Nephron (organoid): ENCODE data around the gene CCN5.

ENCODE experiments used
- H3K27ac Mint-ChIP-seq, 3 experiments: 2 replicates each; pipeline ENCODE4 v1.8.0; 2020; ENCODE audit warnings: mixed read lengths in 3 of 3, mild to moderate bottlenecking in 2 of 3, moderate library complexity in 1 of 3
- H3K27me3 Mint-ChIP-seq: 2 replicates; pipeline ENCODE4 v1.8.0; 2021; ENCODE audit warnings: low read depth, mild to moderate bottlenecking, moderate library complexity, mixed read lengths
- H3K36me3 Mint-ChIP-seq: 2 replicates; pipeline ENCODE4 v1.8.0; 2020; ENCODE audit warnings: low read depth, mixed read lengths
- H3K4me1 Mint-ChIP-seq: 2 replicates; pipeline ENCODE4 v1.8.0; 2020; ENCODE audit warnings: mixed read lengths
- H3K4me3 Mint-ChIP-seq, 3 experiments: 2 replicates each; pipeline ENCODE4 v1.8.0; 2020; ENCODE audit warnings: mild to moderate bottlenecking in 3 of 3, mixed read lengths in 3 of 3, moderate library complexity in 2 of 3
- H3K9me3 Mint-ChIP-seq: 2 replicates; pipeline ENCODE4 v1.8.0; 2020; ENCODE audit warnings: mixed read lengths
- TF ChIP-seq, protein P1 (sequence below), 3 experiments: fragments of 200-600 bp; sonication (generic); IDR thresholded peaks; one replicate each; pipeline ENCODE4 v1.5.0; 2021; ENCODE audit warnings: antibody characterized with exemption in 3 of 3; ENCODE audit not compliant: unreplicated experiment in 3 of 3

Gene CCN5

DNA sequence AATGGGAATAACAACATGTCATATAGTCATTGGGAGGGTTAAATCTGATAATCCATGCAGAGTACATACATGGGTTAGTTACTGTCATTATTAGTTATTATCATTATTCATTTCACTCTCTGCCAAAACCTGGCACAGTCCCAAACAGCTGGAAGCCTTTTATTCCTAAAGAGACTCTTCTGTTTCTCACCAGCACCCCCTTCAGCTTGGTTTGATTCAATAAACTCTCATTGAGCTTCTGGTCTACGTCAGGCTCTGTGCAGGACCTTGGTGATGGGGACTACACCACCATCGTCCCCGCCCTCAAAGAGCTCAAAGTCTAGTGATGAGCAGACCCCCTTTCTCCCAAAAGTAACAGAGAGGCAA lies 32.8 kb downstream of the CCN5 start:
- TF ChIP-seq, protein P1, sequence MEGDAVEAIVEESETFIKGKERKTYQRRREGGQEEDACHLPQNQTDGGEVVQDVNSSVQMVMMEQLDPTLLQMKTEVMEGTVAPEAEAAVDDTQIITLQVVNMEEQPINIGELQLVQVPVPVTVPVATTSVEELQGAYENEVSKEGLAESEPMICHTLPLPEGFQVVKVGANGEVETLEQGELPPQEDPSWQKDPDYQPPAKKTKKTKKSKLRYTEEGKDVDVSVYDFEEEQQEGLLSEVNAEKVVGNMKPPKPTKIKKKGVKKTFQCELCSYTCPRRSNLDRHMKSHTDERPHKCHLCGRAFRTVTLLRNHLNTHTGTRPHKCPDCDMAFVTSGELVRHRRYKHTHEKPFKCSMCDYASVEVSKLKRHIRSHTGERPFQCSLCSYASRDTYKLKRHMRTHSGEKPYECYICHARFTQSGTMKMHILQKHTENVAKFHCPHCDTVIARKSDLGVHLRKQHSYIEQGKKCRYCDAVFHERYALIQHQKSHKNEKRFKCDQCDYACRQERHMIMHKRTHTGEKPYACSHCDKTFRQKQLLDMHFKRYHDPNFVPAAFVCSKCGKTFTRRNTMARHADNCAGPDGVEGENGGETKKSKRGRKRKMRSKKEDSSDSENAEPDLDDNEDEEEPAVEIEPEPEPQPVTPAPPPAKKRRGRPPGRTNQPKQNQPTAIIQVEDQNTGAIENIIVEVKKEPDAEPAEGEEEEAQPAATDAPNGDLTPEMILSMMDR (IDR thresholded peaks at IDR 0.05; ENCODE audit: unreplicated experiment in 3 of 3) = no peak
- H3K27me3 Mint-ChIP-seq = peaks cover 37% of the 10 kb centered on the region
- H3K9me3 Mint-ChIP-seq = no peaks in the 10 kb centered on the region
- H3K4me3 Mint-ChIP-seq = no peak overlapping the region
- H3K36me3 Mint-ChIP-seq = no peaks in the 10 kb centered on the region
- peaks cover 5% of the 10 kb centered on the region for H3K4me1 Mint-ChIP-seq
- no peak overlapping the region for H3K27ac Mint-ChIP-seq

DNA sequence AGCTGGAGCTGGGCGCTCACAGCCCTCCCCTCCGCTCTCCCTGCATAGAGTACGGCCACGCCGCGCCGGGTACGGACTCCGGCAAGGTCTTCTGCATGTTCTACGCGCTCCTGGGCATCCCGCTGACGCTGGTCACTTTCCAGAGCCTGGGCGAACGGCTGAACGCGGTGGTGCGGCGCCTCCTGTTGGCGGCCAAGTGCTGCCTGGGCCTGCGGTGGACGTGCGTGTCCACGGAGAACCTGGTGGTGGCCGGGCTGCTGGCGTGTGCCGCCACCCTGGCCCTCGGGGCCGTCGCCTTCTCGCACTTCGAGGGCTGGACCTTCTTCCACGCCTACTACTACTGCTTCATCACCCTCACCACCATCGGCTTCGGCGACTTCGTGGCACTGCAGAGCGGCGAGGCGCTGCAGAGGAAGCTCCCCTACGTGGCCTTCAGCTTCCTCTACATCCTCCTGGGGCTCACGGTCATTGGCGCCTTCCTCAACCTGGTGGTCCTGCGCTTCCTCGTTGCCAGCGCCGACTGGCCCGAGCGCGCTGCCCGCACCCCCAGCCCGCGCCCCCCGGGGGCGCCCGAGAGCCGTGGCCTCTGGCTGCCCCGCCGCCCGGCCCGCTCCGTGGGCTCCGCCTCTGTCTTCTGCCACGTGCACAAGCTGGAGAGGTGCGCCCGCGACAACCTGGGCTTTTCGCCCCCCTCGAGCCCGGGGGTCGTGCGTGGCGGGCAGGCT lies 35.1 kb downstream of the CCN5 start:
- Mint-ChIP-seq H3K4me1 (peaks cover 5% of the 10 kb centered on the region), H3K9me3 (no peaks in the 10 kb centered on the region), H3K36me3 (no peaks in the 10 kb centered on the region)

DNA sequence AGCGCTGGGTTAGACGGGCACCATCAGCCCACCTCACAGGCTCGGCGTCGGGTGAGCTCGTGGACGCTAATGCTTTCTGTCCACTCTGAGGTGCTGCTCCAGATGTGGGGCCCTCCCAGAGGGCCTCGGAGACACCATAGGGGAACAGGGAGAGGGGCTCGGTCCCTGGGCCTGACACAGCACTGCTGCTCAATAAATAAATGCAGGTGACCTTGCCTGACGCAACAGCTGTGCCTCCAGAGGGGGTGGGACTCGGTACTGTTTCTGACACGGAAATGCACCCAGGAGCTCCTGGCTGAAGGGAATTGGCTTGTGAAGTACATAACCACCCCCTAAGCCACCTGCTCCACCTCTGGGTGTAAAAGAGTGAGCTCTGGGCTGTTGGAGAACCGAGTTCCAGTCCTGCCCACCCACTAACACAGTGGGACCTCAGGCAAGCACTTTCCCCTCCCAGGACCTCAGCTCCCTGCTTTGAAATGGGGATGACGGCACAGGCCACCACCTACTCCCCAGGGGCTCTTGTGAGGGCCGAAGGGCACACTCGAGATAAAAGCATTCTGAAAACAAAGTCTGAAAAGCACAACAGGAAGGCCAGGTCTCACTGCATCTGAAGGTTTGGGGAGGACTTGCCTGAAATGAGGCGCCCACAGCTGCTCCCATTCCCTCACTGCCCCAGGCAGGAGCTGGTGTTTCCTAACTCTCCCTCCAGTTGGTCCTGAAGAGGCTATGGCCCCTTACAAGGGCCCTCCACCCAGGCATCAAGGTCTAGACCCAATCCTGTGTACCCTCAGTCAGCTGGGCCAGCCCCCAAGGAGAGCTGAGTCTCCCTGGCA lies 37.1 kb downstream of the CCN5 start:
- H3K9me3 Mint-ChIP-seq = no peaks in the 10 kb centered on the region
- TF ChIP-seq, protein P1 (IDR thresholded peaks at IDR 0.05; ENCODE audit: unreplicated experiment in 3 of 3) = no peak
- no peaks in the 10 kb centered on the region for H3K36me3 Mint-ChIP-seq
- no peak overlapping the region for H3K27ac Mint-ChIP-seq
- peaks cover 10% of the 10 kb centered on the region for H3K27me3 Mint-ChIP-seq
- H3K4me3 Mint-ChIP-seq = no peak overlapping the region
- peaks cover 4% of the 10 kb centered on the region for H3K4me1 Mint-ChIP-seq

More for the DNA sequence above, 35.1 kb downstream of the CCN5 start:
- Mint-ChIP-seq H3K27ac (no peak overlapping the region), H3K27me3 (peaks cover 24% of the 10 kb centered on the region), H3K4me3 (no peak overlapping the region)
- TF ChIP-seq, protein P1 (IDR thresholded peaks at IDR 0.05; ENCODE audit: unreplicated experiment in 3 of 3) = no peak

DNA sequence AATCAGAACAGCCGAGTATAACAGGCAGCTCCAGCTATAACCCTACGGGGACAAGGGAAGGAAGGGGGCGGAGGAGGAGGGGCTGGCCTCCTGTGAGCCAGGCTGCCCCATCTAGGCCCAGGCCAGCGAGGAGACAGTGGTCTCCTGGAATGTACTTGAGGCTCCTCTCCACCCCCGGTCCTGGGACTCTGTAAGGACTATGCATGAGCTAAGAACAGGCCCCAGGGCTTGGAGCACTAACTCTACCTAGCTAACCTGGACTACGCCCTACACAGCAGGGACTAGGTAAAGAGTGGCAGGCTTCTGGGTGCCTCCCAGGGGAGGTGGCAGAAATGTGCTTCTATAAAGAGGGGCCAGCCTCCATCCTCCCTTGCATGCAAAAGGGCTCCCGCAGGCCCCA lies 39.4 kb downstream of the CCN5 start:
- Mint-ChIP-seq H3K27ac (no peak overlapping the region), H3K9me3 (no peaks in the 10 kb centered on the region), H3K4me3 (no peak overlapping the region), H3K4me1 (no peaks in the 10 kb centered on the region), H3K27me3 (peaks cover 1% of the 10 kb centered on the region), H3K36me3 (no peaks in the 10 kb centered on the region)
- TF ChIP-seq, protein P1 (IDR thresholded peaks at IDR 0.05; ENCODE audit: unreplicated experiment in 3 of 3) = no peak

DNA sequence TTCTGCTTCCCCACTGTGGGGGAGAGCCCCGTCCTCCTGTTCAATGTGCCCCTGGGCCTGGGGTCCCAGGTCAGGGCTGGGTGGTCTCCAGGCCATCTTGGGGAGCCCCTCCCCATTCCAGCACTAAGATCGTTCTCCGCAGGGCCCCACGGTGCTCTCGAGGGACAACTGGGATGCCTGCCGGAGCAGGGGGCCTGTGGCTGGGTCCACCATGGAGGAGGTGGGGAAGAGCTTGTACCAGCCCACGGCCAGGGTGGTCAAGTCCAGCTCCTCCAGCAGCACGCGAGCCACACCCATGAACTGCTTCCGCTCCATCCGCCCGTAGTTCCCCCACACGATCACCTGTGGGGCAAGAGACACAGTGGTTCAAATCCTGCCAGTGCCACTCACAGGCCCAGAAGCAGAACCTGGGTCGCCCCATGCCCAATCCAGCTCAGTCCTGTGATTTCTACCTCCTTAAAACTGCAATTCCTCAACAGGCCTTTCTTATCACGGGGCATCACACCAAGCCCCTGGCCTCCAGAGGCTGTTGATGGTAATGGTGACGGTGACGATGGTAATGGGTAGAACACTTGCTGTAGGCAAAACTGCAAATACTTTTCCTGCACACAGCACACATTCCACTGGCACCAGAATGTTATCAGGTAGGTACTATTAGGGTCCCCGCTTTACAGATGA lies 41.0 kb downstream of the CCN5 start:
- Mint-ChIP-seq H3K4me1 (no peaks in the 10 kb centered on the region), H3K4me3 (no peak overlapping the region), H3K36me3 (no peaks in the 10 kb centered on the region), H3K27ac (no peak overlapping the region), H3K9me3 (no peaks in the 10 kb centered on the region), H3K27me3 (peaks cover 4% of the 10 kb centered on the region)
- TF ChIP-seq, protein P1 (IDR thresholded peaks at IDR 0.05; ENCODE audit: unreplicated experiment in 3 of 3) = no peak
